H1 (cell line): ENCODE measurements around the gene VDR. TPM values are rescaled to one million over a fixed set of nuclear protein-coding genes. Genes with fewer than 3 reads are reported as not detected.
"Not testable (repeated sequence)": the region's sequence is repeated elsewhere in the genome, so short reads cannot be mapped to it uniquely, and the experiment has no call there.

ENCODE experiments used
- CTCF ChIA-PET: fragments of 300-600 bp; sonication (Branson Sonifier 250); formaldehyde crosslinking; loops from one replicate; lab custom pipeline; 2021; ENCODE audit not compliant: partially characterized antibody; lab: Charles Lee
- POLR2A ChIA-PET: fragments of 300-600 bp; sonication (Branson Sonifier 250); formaldehyde crosslinking; loops from one replicate; lab custom pipeline; 2021; ENCODE audit warnings: inconsistent platforms; ENCODE audit not compliant: partially characterized antibody; lab: Charles Lee
- DNase-seq, 2 experiments: peaks; one replicate each; pipeline versions ENCODE4 v3.0.0 to v3.0.0-alpha.2; 2010 to 2022; ENCODE audit warnings: low spot score in 2 of 2, low read depth in 1 of 2, mixed read lengths in 1 of 2
- FAIRE-seq: peaks from 2 replicates; lab custom pipeline; 2011; peaks lifted over from hg19 to GRCh38; lab: Jason Lieb, UNC
- H2AFZ ChIP-seq: 2 replicates; pipeline ENCODE4 v1.8.1; 2012; ENCODE audit warnings: low read length, inconsistent platforms
- H2AK5ac ChIP-seq: 2 replicates; pipeline ENCODE4 v1.6.1; 2013; ENCODE audit warnings: low read depth, low read length
- H2BK120ac ChIP-seq: replicated peaks from 2 replicates; pipeline ENCODE3; 2013; ENCODE audit warnings: low read depth, low read length, inconsistent platforms
- H2BK12ac ChIP-seq: 2 replicates; pipeline ENCODE4 v1.6.1; 2013; ENCODE audit warnings: low read depth, low read length
- H2BK15ac ChIP-seq: 2 replicates; pipeline ENCODE4 v1.6.1; 2013; ENCODE audit warnings: low read length
- H2BK20ac ChIP-seq: 2 replicates; pipeline ENCODE4 v1.6.1; 2013; ENCODE audit warnings: low read length
- H2BK5ac ChIP-seq: 2 replicates; pipeline ENCODE4 v1.6.1; 2013; ENCODE audit warnings: low read depth, low read length
- H3K14ac ChIP-seq: 2 replicates; pipeline ENCODE4 v1.6.1; 2013; ENCODE audit warnings: inconsistent platforms; ENCODE audit not compliant: insufficient read length
- H3K18ac ChIP-seq: 2 replicates; pipeline ENCODE4 v1.6.1; 2013; ENCODE audit warnings: low read length; ENCODE audit errors: extremely low read depth
- H3K23ac ChIP-seq: 2 replicates; pipeline ENCODE4 v1.6.1; 2013; ENCODE audit warnings: inconsistent platforms; ENCODE audit not compliant: insufficient read length
- H3K23me2 ChIP-seq: 2 replicates; pipeline ENCODE4 v1.6.1; 2013; ENCODE audit warnings: low read depth, low read length
- H3K27ac ChIP-seq: 2 replicates; pipeline ENCODE4 v1.6.1; 2011; ENCODE audit warnings: low read depth, low read length, inconsistent platforms
- H3K27me3 ChIP-seq, 4 experiments: replicated peaks in 1 of 4; 1 replicate in 1 of 4; 2 replicates in 3 of 4; pipeline versions ENCODE4 v1.6.1 to v1.8.1; 2011 to 2013; ENCODE audit warnings: low read length in 3 of 4, mild to moderate bottlenecking in 3 of 4, inconsistent platforms in 2 of 4, mixed read lengths in 2 of 4, moderate library complexity in 1 of 4; ENCODE audit not compliant: control insufficient read depth in 3 of 4, insufficient read depth in 3 of 4; ENCODE audit errors: extremely low read depth in 1 of 4
- H3K36me3 ChIP-seq, 4 experiments: 2 replicates each; pipeline versions ENCODE4 v1.6.1 to v1.8.1; 2011 to 2013; ENCODE audit warnings: mild to moderate bottlenecking in 4 of 4, low read length in 3 of 4, moderate library complexity in 2 of 4, control low read depth in 1 of 4, inconsistent platforms in 1 of 4; ENCODE audit not compliant: insufficient read depth in 4 of 4, control insufficient read depth in 2 of 4
- H3K4ac ChIP-seq: replicated peaks from 2 replicates; pipeline ENCODE3; 2013; ENCODE audit warnings: low read length, low read depth, mixed read lengths, inconsistent platforms; ENCODE audit not compliant: insufficient read length
- H3K4me1 ChIP-seq, 4 experiments: replicated peaks in 1 of 4; 1 replicate in 1 of 4; 2 replicates in 3 of 4; pipeline versions ENCODE4 v1.6.1 to v1.8.1; 2011 to 2013; ENCODE audit warnings: low read length in 3 of 4, inconsistent platforms in 2 of 4, mixed read lengths in 1 of 4; ENCODE audit not compliant: insufficient read depth in 4 of 4, control insufficient read depth in 3 of 4
- H3K4me2 ChIP-seq, 2 experiments: 2 replicates each; pipeline versions ENCODE4 v1.6.1 to v1.8.1; 2011 to 2013; ENCODE audit warnings: low read depth in 2 of 2, low read length in 2 of 2, control low read depth in 1 of 2, inconsistent platforms in 1 of 2, mild to moderate bottlenecking in 1 of 2; ENCODE audit not compliant: insufficient read depth in 1 of 2
- H3K4me3 ChIP-seq, 4 experiments: fragments of 200-600, 300-600 bp in 1 of 4; sonication (generic), shearing (Covaris generic), sonication (Bioruptor Twin) in 1 of 4; 2 replicates each; pipeline versions ENCODE4 v1.5.1 to v1.8.1; 2011 to 2016; ENCODE audit warnings: low read length in 4 of 4, low read depth in 3 of 4, control low read depth in 2 of 4, inconsistent platforms in 2 of 4, mild to moderate bottlenecking in 2 of 4, mixed read lengths in 1 of 4, moderate library complexity in 1 of 4; ENCODE audit not compliant: insufficient read depth in 2 of 4; ENCODE audit errors: extremely low read depth in 1 of 4
- H3K56ac ChIP-seq: replicated peaks from 2 replicates; pipeline ENCODE3; 2013; ENCODE audit warnings: low read depth, mild to moderate bottlenecking, mixed read lengths, low read length, inconsistent platforms; ENCODE audit not compliant: insufficient read length
- H3K79me1 ChIP-seq: 2 replicates; pipeline ENCODE4 v1.6.1; 2013; ENCODE audit warnings: low read depth, low read length, control low read depth
- H3K79me2 ChIP-seq, 2 experiments: 2 replicates each; pipeline versions ENCODE4 v1.6.1 to v1.8.1; 2012 to 2013; ENCODE audit warnings: low read length in 2 of 2, mild to moderate bottlenecking in 2 of 2, inconsistent platforms in 1 of 2; ENCODE audit not compliant: insufficient read depth in 2 of 2, control insufficient read depth in 1 of 2
- H3K9ac ChIP-seq, 4 experiments: replicated peaks in 1 of 4; 1 replicate in 1 of 4; 2 replicates in 3 of 4; pipeline versions ENCODE4 v1.6.1 to v1.8.1; 2011 to 2013; ENCODE audit warnings: low read depth in 3 of 4, low read length in 3 of 4, control low read depth in 2 of 4, mild to moderate bottlenecking in 2 of 4, moderate library complexity in 2 of 4, inconsistent platforms in 1 of 4; ENCODE audit errors: extremely low read depth in 1 of 4
- H3K9me3 ChIP-seq, 2 experiments: 2 replicates each; pipeline versions ENCODE4 v1.6.1 to v1.8.1; 2012 to 2013; ENCODE audit warnings: mild to moderate bottlenecking in 2 of 2, moderate library complexity in 2 of 2, control low read depth in 1 of 2, inconsistent platforms in 1 of 2, low read depth in 1 of 2, low read length in 1 of 2, mixed read lengths in 1 of 2; ENCODE audit not compliant: insufficient read depth in 2 of 2
- H4K20me1 ChIP-seq, 2 experiments: replicated peaks in 1 of 2; 2 replicates each; pipeline versions ENCODE3 to v1.8.1; 2011 to 2013; ENCODE audit warnings: inconsistent platforms in 2 of 2, low read length in 2 of 2, mild to moderate bottlenecking in 1 of 2; ENCODE audit not compliant: insufficient read depth in 2 of 2, control insufficient read depth in 1 of 2
- H4K5ac ChIP-seq: 2 replicates; pipeline ENCODE4 v1.6.1; 2013; ENCODE audit warnings: low read length, low read depth, mixed read lengths, inconsistent platforms; ENCODE audit not compliant: insufficient read length
- H4K8ac ChIP-seq: 2 replicates; pipeline ENCODE4 v1.8.0; 2013; ENCODE audit warnings: mild to moderate bottlenecking, moderate library complexity, low read length, inconsistent platforms; ENCODE audit not compliant: insufficient read depth; ENCODE audit errors: extremely low read depth
- H4K91ac ChIP-seq: replicated peaks from 2 replicates; pipeline ENCODE3; 2013; ENCODE audit warnings: low read length, mixed read lengths, inconsistent platforms; ENCODE audit not compliant: insufficient read length
- WGBS, 2 experiments: shearing (Covaris generic) in 1 of 2; methylation state at CpG; one replicate each; pipeline versions ENCODE4 v1.1.6 to v1.1.7; 2013 to 2015; ENCODE audit warnings: low lambda C conversion rate in 2 of 2, mixed read lengths in 2 of 2, inconsistent platforms in 1 of 2, low coverage in 1 of 2, missing lambda C conversion rate in 1 of 2; ENCODE audit not compliant: insufficient replicate concordance in 2 of 2, insufficient coverage in 1 of 2, insufficient read length in 1 of 2; ENCODE audit errors: extremely low coverage in 1 of 2, missing lambda C conversion rate in 1 of 2; 5-methylcytosine and 5-hydroxymethylcytosine counted together
- polyA plus RNA-seq, 7 experiments: library from polyadenylated mRNA; depleted of rRNA in 3 of 7; stranded (reverse) in 5 of 7; unstranded in 2 of 7; fragments of >200 nt in 5 of 7; fragments of 200-250 nt in 2 of 7; gene quantifications; 1 replicate in 5 of 7; 2 replicates in 1 of 7; 4 replicates in 1 of 7; pipeline versions ENCODE4 v1.2.1 to v1.2.3, GENCODE V29; 2011 to 2013; ENCODE audit warnings: missing spikeins in 2 of 7, mixed read lengths in 2 of 7
- total RNA-seq: library from RNA; stranded (reverse); fragmentation: NEBNext Ultra II Directional; extraction: Animal tissue kit (Norgen Biotek cat#: 25700); gene quantifications from 2 replicates; pipeline ENCODE4 v1.2.1, GENCODE V29; 2021

Gene VDR
- total and polyA plus RNA-seq, 2 of the 8 experiments (the other 6 are each of a cell fraction or from before 2014, with no cell fraction given), result 0.44 to 0.65 TPM

- not testable (repeated sequence) for H4K5ac ChIP-seq, H2BK120ac ChIP-seq, H3K56ac ChIP-seq, H3K79me1 ChIP-seq, H3K36me3 ChIP-seq, H2BK12ac ChIP-seq, H2BK5ac ChIP-seq, H4K91ac ChIP-seq, H3K23me2 ChIP-seq, H3K9me3 ChIP-seq, H3K4me3 ChIP-seq, FAIRE-seq, H2AFZ ChIP-seq, H3K4me2 ChIP-seq, H3K79me2 ChIP-seq, H4K20me1 ChIP-seq, DNase-seq, H3K27ac ChIP-seq, H2BK15ac ChIP-seq, H3K14ac ChIP-seq, H2BK20ac ChIP-seq, H4K8ac ChIP-seq, H3K27me3 ChIP-seq, H3K18ac ChIP-seq, H3K23ac ChIP-seq, H2AK5ac ChIP-seq, H3K9ac ChIP-seq, H3K4ac ChIP-seq
- ChIA-PET CTCF (interaction anchor here (0.9 to 30.5 kb wide), 13 partner anchors 10 to 331 kb away, joined by 3 to 2001 read pairs (median 5); partner anchors contain the start of genes HDAC7, RAPGEF3, SLC48A1 and TMEM106C), POLR2A (interaction anchor here (1.0 to 28.4 kb wide), 6 partner anchors 8 to 107 kb away, joined by 3 to 480 read pairs (median 4); partner anchors contain the start of gene HDAC7)
- WGBS, 2 experiments, result 73% methylated on average over 10 of the region's 12 CpGs; no CpG with 5 or more reads in 1 of the 2 experiments
- peaks cover 0 to 22% (median 5%) of the 10 kb centered on the region in 4 experiments; a peak in 6 of 7 replicates for H3K4me1 ChIP-seq
Measured at GRCh38 chr12:47842543-47842942, 62.3 kb downstream of the VDR start.
